HepG2 (cell line): ENCODE data around the gene NFKBIA. TPM values are rescaled to one million over a fixed set of nuclear protein-coding genes. Genes with fewer than 3 reads are reported as not detected.
A peak's percentile ranks its signal among the peaks of the same experiment; 100 is the strongest.

Experiments
- CREB1 ChIP-seq, 2 experiments: fragments of 450-650 bp in 1 of 2; IDR thresholded peaks; 2 replicates each; pipeline ENCODE4 v1.6.1; 2016 to 2017; ENCODE audit warnings: control low read depth in 1 of 2, mild to moderate bottlenecking in 1 of 2, missing compliant biosample characterization in 1 of 2, missing genetic modification characterization in 1 of 2
- DMTF1 ChIP-seq: sonication (generic); formaldehyde crosslinking; IDR thresholded peaks from 2 replicates; pipeline ENCODE4 v1.4.0; 2020; ENCODE audit warnings: mild to moderate bottlenecking, missing genetic modification reagents
- HOXA9 ChIP-seq: sonication (generic); formaldehyde crosslinking; IDR thresholded peaks from 2 replicates; pipeline ENCODE4 v1.8.1; 2022; ENCODE audit warnings: missing genetic modification reagents, mild to moderate bottlenecking, moderate library complexity, borderline replicate concordance
- JDP2 ChIP-seq: sonication (generic); formaldehyde crosslinking; IDR thresholded peaks from 2 replicates; pipeline ENCODE4 v1.8.1; 2022; ENCODE audit warnings: missing genetic modification reagents, borderline replicate concordance
- KDM1A ChIP-seq: IDR thresholded peaks from 2 replicates; pipeline ENCODE4 v1.6.1; 2016; ENCODE audit warnings: missing compliant biosample characterization
- NCOA1 ChIP-seq: sonication (generic); formaldehyde crosslinking; IDR thresholded peaks from 2 replicates; pipeline ENCODE4 v1.9.0; 2021; ENCODE audit warnings: missing genetic modification reagents
- RAD21 ChIP-seq: fragments of 450-650 bp; formaldehyde crosslinking; IDR thresholded peaks from 2 replicates; pipeline ENCODE4 v1.5.0; 2020; ENCODE audit warnings: mild to moderate bottlenecking
- TAF15 ChIP-seq: fragments of 200-400 bp; formaldehyde crosslinking; IDR thresholded peaks from one replicate; pipeline ENCODE4 v1.6.1; 2018; ENCODE audit warnings: mild to moderate bottlenecking, low read depth, low read length; ENCODE audit not compliant: poor library complexity, severe bottlenecking
- ZBTB26 ChIP-seq: IDR thresholded peaks from 2 replicates; pipeline ENCODE4 v1.6.1; 2016; ENCODE audit warnings: missing compliant biosample characterization, missing genetic modification reagents, borderline replicate concordance
- ZEB1 ChIP-seq: IDR thresholded peaks from 2 replicates; pipeline ENCODE4 v1.6.1; 2012; ENCODE audit warnings: mild to moderate bottlenecking, low read depth, inconsistent platforms; ENCODE audit not compliant: insufficient replicate concordance
- ZNF253 ChIP-seq: sonication (generic); formaldehyde crosslinking; IDR thresholded peaks from 2 replicates; pipeline ENCODE4 v1.8.0; 2022; ENCODE audit warnings: mild to moderate bottlenecking, missing genetic modification reagents, borderline replicate concordance
- ZNF34 ChIP-seq: sonication (generic); formaldehyde crosslinking; IDR thresholded peaks from 2 replicates; pipeline ENCODE4 v1.4.0; 2020; ENCODE audit warnings: mild to moderate bottlenecking, missing genetic modification reagents, borderline replicate concordance
- ZNF430 ChIP-seq: sonication (generic); formaldehyde crosslinking; IDR thresholded peaks from 2 replicates; pipeline ENCODE4 v1.9.0; 2021; ENCODE audit warnings: mild to moderate bottlenecking, missing genetic modification reagents
- ZNF558 ChIP-seq: sonication (generic); formaldehyde crosslinking; IDR thresholded peaks from 2 replicates; pipeline ENCODE4 v1.9.0; 2022; ENCODE audit warnings: mild to moderate bottlenecking, missing genetic modification reagents, borderline replicate concordance
- ZNF619 ChIP-seq: sonication (generic); formaldehyde crosslinking; IDR thresholded peaks from 2 replicates; pipeline ENCODE4 v1.4.0; 2020; ENCODE audit warnings: mild to moderate bottlenecking, missing genetic modification reagents
- ZNF773 ChIP-seq: sonication (generic); formaldehyde crosslinking; IDR thresholded peaks from 2 replicates; pipeline ENCODE4 v1.4.0; 2020; ENCODE audit warnings: missing genetic modification reagents, borderline replicate concordance
- polyA plus RNA-seq, 8 experiments: library from polyadenylated mRNA; depleted of rRNA in 3 of 8; stranded (reverse) in 7 of 8; unstranded in 1 of 8; fragments of >200 nt; fragmentation: Illumina TruSeq in 4 of 8; extraction: Trizol in 4 of 8; gene quantifications; 2 replicates each; pipeline versions ENCODE4 v1.2.1 to v1.2.3, GENCODE V29; 2011 to 2016; ENCODE audit warnings: low read depth in 4 of 8, missing spikeins in 1 of 8, mixed read lengths in 1 of 8; ENCODE audit not compliant: insufficient read depth in 1 of 8
- total RNA-seq, 5 experiments: library from RNA; depleted of rRNA; stranded (reverse); fragments of >200 nt; fragmentation: Illumina TruSeq; extraction: Trizol; gene quantifications; 2 replicates each; pipeline ENCODE4 v1.2.3, GENCODE V29; 2016; ENCODE audit warnings: low read depth in 1 of 5
- TF ChIP-seq, protein P1 (sequence below): IDR thresholded peaks from 2 replicates; pipeline ENCODE4 v1.4.0; 2020; ENCODE audit warnings: mild to moderate bottlenecking, missing genetic modification reagents
- TF ChIP-seq, protein P2 (sequence below): sonication (generic); formaldehyde crosslinking; IDR thresholded peaks from 2 replicates; pipeline ENCODE4 v1.4.0; 2020; ENCODE audit warnings: mild to moderate bottlenecking, missing genetic modification reagents
- TF ChIP-seq, protein P3 (sequence below): sonication (generic); IDR thresholded peaks from 2 replicates; pipeline ENCODE4 v1.6.1; 2016; ENCODE audit warnings: low read depth, borderline replicate concordance

Gene NFKBIA
- total and polyA plus RNA-seq, 2 of the 13 experiments (the other 11 are each of a cell fraction or from before 2014, with no cell fraction given), result 197 to 319 TPM

DNA sequence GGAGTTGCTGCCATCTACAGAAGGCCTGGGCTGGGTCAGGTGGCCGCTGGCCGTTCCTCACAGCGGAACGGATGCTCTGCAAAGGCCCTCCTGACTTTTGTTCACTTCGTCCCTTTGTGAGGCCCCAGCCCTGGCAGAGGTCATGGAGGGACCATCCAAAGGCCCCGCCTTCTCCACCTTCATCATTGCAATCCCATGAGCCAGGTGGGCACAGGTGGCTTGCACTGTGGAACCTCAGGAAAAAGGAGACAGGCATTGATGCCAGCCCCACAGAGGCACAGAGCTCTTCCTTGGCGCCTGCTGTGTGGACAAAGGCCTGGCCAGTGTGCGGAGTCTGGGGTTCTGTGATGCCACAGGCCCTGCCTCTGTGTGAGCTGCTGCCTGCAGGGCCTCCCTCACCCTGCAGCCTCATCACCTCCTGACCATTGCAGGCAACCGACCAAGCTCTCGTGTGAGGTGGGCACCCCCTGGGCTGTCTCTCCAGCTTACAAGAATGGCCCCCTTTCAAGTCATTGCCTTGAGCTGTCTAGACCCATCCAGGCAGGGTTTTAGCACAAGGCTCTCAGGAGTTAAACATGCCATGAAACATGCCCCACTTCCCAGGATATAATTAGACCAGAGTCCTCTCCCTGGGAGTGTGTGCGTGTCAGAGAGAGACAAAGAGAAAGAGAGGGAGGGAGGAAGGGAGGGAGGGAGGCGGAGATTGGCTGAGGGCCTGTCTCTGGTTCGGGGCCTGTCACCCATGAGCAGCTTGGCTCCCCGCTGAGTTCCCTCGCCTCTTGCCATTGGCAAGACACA is 19.3 kb downstream of the NFKBIA start (continued):
- TF ChIP-seq, protein P1, sequence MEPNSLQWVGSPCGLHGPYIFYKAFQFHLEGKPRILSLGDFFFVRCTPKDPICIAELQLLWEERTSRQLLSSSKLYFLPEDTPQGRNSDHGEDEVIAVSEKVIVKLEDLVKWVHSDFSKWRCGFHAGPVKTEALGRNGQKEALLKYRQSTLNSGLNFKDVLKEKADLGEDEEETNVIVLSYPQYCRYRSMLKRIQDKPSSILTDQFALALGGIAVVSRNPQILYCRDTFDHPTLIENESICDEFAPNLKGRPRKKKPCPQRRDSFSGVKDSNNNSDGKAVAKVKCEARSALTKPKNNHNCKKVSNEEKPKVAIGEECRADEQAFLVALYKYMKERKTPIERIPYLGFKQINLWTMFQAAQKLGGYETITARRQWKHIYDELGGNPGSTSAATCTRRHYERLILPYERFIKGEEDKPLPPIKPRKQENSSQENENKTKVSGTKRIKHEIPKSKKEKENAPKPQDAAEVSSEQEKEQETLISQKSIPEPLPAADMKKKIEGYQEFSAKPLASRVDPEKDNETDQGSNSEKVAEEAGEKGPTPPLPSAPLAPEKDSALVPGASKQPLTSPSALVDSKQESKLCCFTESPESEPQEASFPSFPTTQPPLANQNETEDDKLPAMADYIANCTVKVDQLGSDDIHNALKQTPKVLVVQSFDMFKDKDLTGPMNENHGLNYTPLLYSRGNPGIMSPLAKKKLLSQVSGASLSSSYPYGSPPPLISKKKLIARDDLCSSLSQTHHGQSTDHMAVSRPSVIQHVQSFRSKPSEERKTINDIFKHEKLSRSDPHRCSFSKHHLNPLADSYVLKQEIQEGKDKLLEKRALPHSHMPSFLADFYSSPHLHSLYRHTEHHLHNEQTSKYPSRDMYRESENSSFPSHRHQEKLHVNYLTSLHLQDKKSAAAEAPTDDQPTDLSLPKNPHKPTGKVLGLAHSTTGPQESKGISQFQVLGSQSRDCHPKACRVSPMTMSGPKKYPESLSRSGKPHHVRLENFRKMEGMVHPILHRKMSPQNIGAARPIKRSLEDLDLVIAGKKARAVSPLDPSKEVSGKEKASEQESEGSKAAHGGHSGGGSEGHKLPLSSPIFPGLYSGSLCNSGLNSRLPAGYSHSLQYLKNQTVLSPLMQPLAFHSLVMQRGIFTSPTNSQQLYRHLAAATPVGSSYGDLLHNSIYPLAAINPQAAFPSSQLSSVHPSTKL (CRISPR knock-in tag), result 0 out of 2 replicates have a peak, but pooled peaks have one; percentile 53
- TF ChIP-seq DMTF1 (0 out of 2 replicates have a peak, but pooled peaks have one; percentile 78), JDP2 (CRISPR knock-in tag) (no peak), ZNF558 (CRISPR knock-in tag) (no peak), TAF15 (peak; percentile 75), RAD21 (CRISPR knock-in tag) (no peak), KDM1A (no peak; the same call in 1 of the 2 replicates), ZBTB26 (no peak; the same call in 1 of the 2 replicates), ZNF34 (peak; percentile 88; the same call in 1 of the 2 replicates), ZEB1 (peak; percentile 96), ZNF253 (no peak; the same call in 1 of the 2 replicates), ZNF430 (peak; percentile 53), ZNF619 (CRISPR knock-in tag) (peak; percentile 29), CREB1 (IDR thresholded peaks at IDR 0.05) (no peak), CREB1 (CRISPR knock-in tag; IDR thresholded peaks at IDR 0.05) (no peak), NCOA1 (CRISPR knock-in tag) (peak; percentile 28), HOXA9 (no peak), ZNF773 (no peak; the same call in 1 of the 2 replicates)
- TF ChIP-seq, protein P2, sequence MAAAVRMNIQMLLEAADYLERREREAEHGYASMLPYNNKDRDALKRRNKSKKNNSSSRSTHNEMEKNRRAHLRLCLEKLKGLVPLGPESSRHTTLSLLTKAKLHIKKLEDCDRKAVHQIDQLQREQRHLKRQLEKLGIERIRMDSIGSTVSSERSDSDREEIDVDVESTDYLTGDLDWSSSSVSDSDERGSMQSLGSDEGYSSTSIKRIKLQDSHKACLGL (CRISPR knock-in tag), result peak; percentile 89; the same call in 1 of the 2 replicates
- TF ChIP-seq, protein P3, sequence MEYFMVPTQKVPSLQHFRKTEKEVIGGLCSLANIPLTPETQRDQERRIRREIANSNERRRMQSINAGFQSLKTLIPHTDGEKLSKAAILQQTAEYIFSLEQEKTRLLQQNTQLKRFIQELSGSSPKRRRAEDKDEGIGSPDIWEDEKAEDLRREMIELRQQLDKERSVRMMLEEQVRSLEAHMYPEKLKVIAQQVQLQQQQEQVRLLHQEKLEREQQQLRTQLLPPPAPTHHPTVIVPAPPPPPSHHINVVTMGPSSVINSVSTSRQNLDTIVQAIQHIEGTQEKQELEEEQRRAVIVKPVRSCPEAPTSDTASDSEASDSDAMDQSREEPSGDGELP, result no peak
